Measurements from ENCODE around the gene MMP28.

MMP28 gene

DNA sequence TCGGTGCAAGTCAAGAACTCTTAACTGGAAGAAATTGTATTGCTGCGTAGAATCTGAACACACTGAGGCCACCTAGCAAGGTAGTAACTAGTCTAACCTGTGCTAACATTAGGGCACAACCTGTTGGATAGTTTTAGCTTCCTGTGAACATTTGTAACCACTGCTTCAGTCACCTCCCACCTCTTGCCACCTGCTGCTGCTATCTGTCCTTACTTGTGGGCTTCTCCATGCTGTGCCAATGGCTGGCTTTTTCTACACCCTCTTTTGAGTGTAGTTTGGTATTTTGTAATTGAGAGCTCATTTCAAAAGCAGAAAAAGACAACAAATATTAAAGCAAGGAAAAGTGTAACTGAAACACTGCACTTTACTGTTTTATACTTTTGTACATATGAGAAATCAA, 71.7 kb downstream of the MMP28 start:
- DNase-seq, result no peak

DNA sequence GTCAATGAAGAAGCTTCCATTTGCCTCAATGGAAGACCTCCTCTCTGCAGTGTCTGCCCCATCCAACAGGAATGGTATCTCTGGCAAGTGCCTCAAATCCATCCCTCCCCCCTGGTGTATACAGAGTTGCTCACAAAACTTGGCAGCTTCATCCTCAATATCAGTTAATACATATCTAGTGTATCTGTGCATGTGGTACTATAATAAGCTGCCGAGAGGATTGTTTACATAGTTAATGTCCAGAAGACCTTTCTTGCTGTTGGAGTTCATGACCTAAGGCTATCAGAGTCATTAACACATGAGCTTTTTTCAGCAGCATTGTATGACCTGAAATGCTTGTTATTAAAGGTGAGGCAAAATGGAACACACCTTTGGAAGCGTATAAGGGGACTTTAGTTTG, 78.0 kb downstream of the MMP28 start:
- DNase-seq, result no peak

DNA sequence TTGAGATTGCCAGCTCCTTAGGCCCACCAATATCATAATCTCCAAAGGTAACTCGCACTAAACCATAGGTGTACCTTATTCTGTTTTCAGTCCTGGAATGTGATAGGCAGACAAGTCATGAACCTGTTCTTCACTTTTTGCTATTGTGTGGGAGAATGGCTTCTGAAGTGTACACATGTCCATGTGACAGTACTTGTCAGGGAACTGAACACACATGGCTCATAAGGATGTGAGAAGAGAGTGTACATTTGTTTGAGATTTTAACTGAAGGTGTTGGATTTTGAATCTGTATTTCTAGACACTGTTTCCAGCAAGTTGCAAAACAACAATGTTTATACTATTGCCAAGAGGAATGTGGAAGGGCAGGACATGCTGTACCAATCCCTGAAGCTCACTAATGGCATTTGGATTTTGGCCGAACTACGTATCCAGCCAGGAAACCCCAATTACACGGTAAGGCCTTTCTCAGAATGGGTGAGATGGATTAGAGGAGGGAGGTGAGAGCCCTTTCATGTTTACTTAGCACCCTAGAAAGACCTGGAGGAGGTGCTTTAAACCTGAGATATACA, 78.5 kb downstream of the MMP28 start:
- no peak for DNase-seq

DNA sequence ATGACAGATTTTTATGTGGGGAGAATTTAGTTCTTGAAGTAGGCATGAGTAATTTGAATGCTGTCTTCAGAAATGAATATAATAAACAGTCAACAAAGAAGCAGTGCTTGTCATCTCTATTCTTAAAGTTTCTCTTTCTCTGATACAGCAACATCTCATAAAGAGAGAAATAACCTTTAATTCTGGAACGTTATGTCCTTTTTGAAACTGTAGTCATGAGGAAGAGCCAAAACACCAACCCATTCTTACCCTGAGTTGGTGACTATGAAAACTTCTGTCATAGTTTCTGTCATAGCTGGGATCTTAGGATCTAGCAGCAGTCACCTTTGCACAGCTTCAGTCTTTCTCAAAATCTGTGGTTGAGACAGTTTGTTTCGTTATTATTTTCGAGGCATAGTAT, 79.3 kb downstream of the MMP28 start:
- DNase-seq, result no peak

Data from NCI-H526 (cell line).